ENCODE measurements around the gene CSKMT.
"Not testable (repeated sequence)": the region's sequence is repeated elsewhere in the genome, so short reads cannot be mapped to it uniquely, and the experiment has no call there.

The CSKMT gene

GRCh38 chr11:62665075-62665598 is at the start of gene CSKMT, which contains the start of gene C11orf98:
Gene CSKMT, plus strand, starts transcription at chr11:62665312. Its CDS starts 568 bp downstream, at chr11:62665880.
Gene C11orf98, minus strand, starts transcription at chr11:62665210. Its CDS starts 41 bp downstream, at chr11:62665169.
- DNase-seq, result peak; percentile 99

- no peak for DNase-seq
Observed at GRCh38 chr11:62615521-62615920, 49.6 kb upstream of the CSKMT start.

DNA sequence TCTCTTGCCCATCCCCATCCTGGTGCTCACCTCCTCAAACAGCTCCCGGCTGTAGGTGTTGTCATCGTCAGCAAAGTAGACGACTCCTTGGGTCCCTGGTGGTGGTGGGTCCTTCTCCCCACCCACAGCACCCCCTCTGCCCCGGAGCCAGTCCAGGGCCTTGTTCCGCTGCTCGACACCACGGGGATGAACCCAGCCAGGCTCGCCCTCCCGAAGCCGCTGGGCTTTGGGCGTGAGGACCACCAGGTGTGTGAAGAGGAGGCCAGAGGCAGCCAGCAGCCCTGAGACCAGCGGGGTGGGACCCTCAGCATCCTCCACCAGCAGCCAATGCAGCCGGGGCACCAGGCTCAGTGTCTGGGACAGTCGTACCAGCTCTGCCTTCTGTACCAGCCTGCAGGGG is 48.2 kb upstream of the CSKMT start:
- not testable (repeated sequence) for DNase-seq

DNA sequence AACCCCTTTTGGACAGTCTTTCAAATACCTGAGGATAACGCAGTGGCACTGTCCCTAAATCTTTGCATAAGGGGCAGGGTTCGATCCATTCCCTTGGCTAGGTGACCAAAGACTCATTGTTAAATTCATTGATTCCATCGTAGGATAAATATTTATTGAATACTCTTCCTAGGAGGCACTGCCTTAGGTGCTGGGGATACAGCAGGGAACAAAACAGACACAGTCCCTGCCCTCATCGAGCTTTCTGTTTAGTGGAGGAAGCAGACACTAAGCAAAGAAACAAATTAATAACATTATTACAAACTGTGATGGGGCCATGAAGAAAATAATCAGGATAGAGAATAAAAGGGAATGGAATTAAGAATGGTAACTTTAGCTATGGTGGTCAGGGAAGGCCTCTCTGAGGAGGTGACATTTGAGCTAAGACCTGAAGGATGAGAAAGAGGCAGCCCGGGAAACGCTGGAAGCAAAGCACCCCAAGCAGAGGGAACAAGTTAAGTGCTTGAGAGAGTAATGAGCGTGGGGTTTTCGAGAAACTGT is 44.0 kb upstream of the CSKMT start:
- DNase-seq, result no peak

- peak; percentile 96 to 97 for DNase-seq
Observed at GRCh38 chr11:62621567-62622470, 43.3 kb upstream of the CSKMT start, which contains the start of gene B3GAT3. Gene B3GAT3, minus strand, starts transcription at chr11:62621986. Its CDS starts 39 bp downstream, at chr11:62621947.

- DNase-seq, result no peak
Observed at GRCh38 chr11:62622476-62623089, 42.5 kb upstream of the CSKMT start.

- DNase-seq, result no peak
Observed at GRCh38 chr11:62627713-62628112, 37.4 kb upstream of the CSKMT start.

- no peak for DNase-seq
Observed at GRCh38 chr11:62632492-62632891, 32.6 kb upstream of the CSKMT start.

DNA sequence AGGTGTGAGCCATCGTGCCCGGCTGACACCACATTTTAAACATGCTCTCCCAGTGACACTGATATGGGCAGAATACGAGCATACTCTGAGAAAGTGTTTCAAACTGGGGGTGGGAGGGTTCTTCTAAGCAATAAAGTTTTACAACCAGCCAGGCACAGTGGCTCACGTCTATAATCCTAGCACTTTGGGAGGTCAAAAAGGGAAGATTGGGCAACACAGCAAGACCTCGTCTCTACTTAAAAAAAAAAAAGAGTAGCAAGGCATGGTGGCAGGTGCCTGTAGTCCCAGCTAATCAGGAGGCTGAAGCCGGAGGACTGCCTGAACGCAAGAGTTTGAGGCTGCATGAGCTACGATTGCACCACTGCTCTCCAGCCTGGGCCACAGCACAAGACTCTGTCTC is 20.9 kb upstream of the CSKMT start:
- DNase-seq, result no peak

- DNase-seq, result peak; percentile 33 to 38
Observed at GRCh38 chr11:62645671-62645945, 19.5 kb upstream of the CSKMT start.

DNA sequence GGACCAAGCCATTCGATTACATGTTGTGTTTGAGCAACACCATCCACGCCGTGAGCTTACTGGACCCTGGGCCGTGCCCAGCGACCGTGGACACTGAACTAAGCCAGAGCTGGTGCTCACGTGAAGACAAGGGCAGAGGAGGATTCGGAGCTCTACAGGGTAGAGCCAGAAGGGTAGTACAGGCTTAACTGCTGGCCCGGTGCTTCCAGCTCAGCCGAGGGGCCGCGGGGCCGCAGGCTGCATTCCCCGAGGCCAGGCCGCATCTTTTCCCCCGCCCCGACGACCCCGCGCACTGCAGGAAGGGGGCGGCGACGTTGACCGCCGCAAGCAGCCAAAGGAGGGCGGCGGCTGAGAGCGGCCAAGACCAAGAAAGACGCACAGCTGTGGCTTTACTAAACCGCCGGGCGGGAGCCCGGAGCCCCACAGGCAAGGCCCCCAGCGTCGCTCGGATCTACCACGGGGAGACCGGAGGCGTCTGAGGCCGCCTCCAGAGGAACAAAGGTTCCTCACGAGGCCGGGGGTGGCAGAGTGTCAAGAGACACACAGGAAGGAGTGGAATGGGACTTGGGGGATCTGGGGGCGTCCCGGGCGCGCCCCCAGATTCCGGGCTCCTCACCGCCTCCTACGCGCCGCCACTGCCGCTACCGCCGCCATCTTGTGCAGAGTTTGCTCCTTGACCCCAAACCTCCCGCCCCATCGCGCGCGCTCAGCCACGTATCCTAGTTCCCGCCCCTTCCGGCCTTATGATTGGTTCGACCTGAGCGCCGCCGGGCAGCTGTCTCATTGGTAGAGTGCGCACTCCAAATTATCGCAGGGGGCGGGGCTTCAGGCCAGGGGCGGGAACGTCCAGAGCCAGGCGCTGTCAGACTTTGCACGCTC is 18.9 kb upstream of the CSKMT start, which contains the start of gene GANAB:
Gene GANAB, minus strand, starts transcription at position 668 of the 879 bp plus-strand sequence. Its CDS starts 14 bp downstream, at position 654.
- peak; percentile 99 to 100 for DNase-seq

- no peak for DNase-seq
Observed at GRCh38 chr11:62646825-62647608, 18.1 kb upstream of the CSKMT start.

- no peak for DNase-seq
Observed at GRCh38 chr11:62647609-62648005, 17.5 kb upstream of the CSKMT start.

DNA sequence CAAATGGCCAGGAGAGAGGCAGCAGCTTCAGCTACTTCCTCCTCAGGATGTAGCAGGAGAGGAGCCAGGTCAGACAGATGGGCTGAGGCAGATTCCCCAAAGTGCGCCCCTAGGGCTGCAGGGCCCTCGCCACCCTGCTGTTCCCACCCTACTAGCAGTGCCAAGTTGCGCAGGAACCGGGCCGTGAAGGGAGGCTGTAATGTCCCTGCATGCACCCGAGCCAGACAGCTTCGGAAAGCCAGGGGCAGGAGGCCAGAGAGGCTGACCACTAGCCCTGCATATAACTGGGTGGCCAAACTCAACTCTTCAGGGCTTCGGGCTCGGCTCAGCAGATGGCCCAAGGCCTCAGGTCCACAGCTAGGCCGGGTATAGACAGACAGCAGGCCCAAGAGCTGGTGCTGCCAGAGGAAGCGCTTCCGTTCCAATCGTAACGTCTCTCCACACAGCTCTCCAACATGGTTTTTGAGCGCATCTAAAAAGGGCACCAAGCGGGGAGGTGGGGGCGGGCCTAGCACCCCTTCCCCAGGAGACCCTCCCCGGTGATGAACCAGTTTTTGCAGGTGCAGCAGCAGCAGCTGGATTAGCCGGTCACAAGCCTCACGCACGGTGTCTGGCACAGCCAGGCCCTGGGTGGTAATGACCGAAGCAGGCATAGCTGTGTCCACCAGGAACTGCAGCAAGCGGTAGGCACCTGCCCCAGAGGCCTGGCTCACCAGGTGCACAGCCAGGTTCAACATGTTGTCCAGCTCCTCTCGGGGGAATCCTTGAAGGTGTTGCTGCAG is 16.7 kb upstream of the CSKMT start:
- DNase-seq, result no peak

DNA sequence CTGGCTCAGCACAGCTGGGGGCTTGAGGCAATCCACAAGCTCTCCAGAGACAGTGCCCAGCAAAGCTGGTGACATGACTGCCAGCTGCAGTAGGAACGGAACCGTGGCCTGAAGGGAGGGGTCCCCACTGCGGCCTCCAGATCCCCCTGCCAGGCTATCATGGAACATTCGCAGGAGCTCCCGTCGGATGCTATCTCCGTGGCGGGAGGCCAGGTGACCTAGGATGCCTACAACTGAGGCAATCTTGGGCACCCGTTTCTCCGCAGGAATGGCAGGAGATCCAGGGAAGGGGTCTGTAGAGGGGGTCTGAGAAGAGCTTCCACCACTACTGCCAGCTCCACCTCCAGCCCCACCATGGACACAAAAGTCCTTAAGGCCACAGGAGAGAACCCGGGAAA is 16.1 kb upstream of the CSKMT start:
- no peak for DNase-seq

DNA sequence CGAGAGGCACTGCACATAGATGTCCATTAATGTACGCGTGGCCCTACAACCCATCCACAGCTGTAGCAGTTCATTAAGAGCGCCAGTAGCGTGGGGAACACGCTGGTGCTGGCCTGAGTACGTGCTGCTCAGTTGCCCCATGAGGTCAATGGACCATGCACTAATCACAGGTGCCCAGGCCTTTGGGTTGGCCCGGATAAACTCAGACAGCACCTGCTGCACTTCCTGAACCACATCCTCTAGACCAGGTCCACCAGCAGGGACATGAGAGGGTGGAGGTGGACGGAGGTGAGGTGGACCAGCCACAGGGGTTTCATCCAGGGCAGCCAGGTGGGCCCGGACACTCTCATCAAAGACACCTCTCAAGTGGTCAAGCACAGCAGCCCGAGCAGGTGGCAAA is 15.6 kb upstream of the CSKMT start:
- no peak for DNase-seq

DNA sequence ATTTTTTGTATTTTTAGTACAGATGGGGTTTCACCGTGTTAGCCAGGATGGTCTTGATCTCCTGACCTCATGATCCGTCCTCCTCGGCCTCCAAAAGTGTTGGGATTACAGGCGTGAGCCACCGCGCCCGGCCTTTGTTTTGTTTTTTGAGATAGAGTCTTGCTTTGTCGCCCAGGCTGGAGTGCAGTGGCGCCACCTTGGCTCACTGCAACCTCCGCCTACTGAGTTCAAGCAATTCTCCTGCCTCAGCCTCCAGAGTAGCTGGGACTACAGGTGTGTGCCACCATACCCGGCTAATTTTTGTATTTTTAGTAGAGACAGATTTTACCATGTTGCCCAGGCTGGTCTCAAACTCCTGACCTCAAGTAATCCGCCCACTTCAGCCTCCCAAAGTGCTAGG is 14.8 kb upstream of the CSKMT start:
- not testable (repeated sequence) for DNase-seq

- peak in 1 of 2 experiments; percentile 38 for DNase-seq
Observed at GRCh38 chr11:62652161-62653006, 12.7 kb upstream of the CSKMT start.

DNA sequence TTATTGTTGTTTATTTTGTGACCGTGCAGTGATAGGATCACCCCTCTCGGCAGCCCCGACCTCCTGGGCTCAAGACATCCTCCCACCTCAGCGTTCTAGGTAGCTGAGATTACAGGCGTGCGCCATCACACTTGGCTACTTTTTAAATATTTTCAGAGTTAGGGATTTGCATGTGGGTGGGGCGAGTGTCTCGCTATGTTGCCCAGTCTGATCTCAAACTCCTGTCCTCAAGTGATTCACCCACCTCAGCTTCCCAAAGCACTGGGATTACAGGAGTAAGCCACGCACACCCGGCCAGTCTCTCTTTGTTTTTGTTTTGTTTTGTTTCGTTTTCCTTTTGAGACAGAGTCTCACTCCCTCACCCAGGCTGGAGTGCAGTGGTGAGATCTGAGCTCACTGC is 10.8 kb upstream of the CSKMT start:
- DNase-seq, result no peak

Data from activated T-cell treated with anti-CD3 and anti-CD28 coated beads, Interleukin-2, amount 50 U/mL, for 48 hours (primary cell).